ENCODE measurements around the gene SNRNP27. TPM values are rescaled to one million over a fixed set of nuclear protein-coding genes. Genes with fewer than 3 reads are reported as not detected.

Gene SNRNP27, protein sequence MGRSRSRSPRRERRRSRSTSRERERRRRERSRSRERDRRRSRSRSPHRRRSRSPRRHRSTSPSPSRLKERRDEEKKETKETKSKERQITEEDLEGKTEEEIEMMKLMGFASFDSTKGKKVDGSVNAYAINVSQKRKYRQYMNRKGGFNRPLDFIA
- 28.2 and 28.7 TPM in 2 replicates for total RNA-seq

DNA sequence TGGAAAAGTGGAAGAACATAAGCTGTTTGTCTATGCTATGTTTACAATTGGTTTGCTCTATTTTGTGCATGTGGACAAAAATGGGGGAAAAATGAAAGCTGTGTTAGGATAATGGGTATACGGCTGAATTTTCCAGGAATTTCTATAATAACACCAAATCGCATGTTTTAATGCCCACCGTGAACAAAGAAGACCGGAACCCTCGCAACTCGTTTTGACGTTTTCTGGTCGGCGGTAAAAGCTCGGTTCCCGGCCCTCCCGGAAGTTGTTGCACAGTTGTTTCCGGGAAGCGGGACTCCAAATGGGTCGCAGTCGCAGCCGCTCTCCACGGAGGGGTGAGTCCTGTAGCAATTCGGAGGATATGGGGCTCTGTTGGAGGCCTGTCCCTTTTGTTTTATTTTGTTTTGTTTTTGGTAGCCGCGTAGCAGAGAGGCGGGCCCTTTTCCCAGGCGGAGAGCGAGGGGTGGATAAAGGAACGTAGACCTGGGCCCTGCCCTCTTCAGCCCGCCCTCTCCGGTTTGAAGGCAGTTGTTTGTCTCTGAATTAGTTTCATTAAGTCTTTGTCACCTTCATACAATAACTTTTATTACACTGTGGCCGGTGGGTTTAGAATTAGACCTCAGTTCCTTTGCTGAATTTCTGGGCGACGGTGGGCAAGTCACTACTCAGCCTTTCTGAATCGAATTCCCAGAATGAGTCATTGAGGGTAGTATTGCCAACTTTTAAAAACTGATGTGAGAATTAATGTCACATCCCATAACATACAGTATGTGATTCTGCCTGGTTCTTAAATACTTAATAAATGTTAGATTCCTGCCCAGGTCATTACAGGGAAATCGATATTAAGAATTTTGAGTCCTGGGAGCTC lies at the start of gene SNRNP27:
Gene SNRNP27, plus strand, starts transcription at position 273 of the 868 bp plus-strand sequence. Its CDS starts 29 bp downstream, at position 302.

GRCh38 chr2:69914950-69915945 lies 21.5 kb downstream of the SNRNP27 start, which contains the start of gene MXD1:
MXD1 (plus strand) TSS chr2:69915109; CDS start chr2:69915331, 222 bp downstream.

Other genes starting within 250 kb of the SNRNP27 start
- gene ANXA4, start 151.8 kb upstream of the SNRNP27 start, total RNA-seq: 25.6 and 27.8 TPM in 2 replicates
- gene GMCL1, start 64.3 kb upstream of the SNRNP27 start, total RNA-seq: 6.8 and 8.7 TPM in 2 replicates
- gene MXD1, start 21.2 kb downstream of the SNRNP27 start, total RNA-seq: 2.8 and 5.2 TPM in 2 replicates
- gene ASPRV1, start 67.7 kb downstream of the SNRNP27 start, total RNA-seq: 0.09 TPM in 2 replicates
- 29.7 and 44.0 TPM in 2 replicates for gene PCBP1, start 193.5 kb downstream of the SNRNP27 start, total RNA-seq

Data from endothelial cell of coronary artery (primary cell).